Sigmoid colon (tissue), 3 donors: ENCODE results near the gene ATF7IP.

ENCODE experiments used
- POLR2A ChIP-seq, 2 donors: fragments of 450-650 bp; IDR thresholded peaks; one replicate each; pipeline ENCODE4 v1.6.1; 2016; ENCODE audit warnings: antibody characterized with exemption in 2 of 2, mild to moderate bottlenecking in 2 of 2, moderate library complexity in 2 of 2
- TF ChIP-seq, protein P1 (sequence below), 4 experiments: fragments of 450-650 bp in 3 of 4; fragments of 200-600 bp in 1 of 4; IDR thresholded peaks; one replicate each; pipeline ENCODE4 v1.5.1; 2016 to 2019; ENCODE audit warnings: antibody characterized with exemption in 4 of 4, mild to moderate bottlenecking in 3 of 4, moderate library complexity in 2 of 4

DNA sequence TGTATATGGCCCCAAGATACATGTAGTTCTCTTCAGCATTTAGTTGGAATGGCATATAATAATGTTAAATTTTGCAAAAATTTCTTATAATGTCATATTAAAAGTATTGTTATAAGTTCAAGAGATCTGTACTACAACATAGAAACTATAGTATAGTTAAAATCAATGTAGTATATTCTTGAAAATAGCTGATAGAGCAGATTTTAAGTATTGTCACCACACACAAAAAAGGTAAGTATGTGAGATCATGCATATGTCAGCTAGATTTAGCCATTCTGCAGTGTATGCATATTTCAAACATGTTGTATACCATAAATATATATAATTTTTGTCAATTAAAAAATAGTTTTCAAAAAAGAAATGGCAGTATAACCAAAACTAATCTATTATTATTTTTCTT is 115.7 kb downstream of the ATF7IP start:
- TF ChIP-seq POLR2A (IDR thresholded peaks at IDR 0.05): no peak
- TF ChIP-seq, protein P1, sequence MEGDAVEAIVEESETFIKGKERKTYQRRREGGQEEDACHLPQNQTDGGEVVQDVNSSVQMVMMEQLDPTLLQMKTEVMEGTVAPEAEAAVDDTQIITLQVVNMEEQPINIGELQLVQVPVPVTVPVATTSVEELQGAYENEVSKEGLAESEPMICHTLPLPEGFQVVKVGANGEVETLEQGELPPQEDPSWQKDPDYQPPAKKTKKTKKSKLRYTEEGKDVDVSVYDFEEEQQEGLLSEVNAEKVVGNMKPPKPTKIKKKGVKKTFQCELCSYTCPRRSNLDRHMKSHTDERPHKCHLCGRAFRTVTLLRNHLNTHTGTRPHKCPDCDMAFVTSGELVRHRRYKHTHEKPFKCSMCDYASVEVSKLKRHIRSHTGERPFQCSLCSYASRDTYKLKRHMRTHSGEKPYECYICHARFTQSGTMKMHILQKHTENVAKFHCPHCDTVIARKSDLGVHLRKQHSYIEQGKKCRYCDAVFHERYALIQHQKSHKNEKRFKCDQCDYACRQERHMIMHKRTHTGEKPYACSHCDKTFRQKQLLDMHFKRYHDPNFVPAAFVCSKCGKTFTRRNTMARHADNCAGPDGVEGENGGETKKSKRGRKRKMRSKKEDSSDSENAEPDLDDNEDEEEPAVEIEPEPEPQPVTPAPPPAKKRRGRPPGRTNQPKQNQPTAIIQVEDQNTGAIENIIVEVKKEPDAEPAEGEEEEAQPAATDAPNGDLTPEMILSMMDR (IDR thresholded peaks at IDR 0.05): no peak
